HepG2 (cell line): ENCODE measurements around the gene ADAMTS16. TPM values are rescaled to one million over a fixed set of nuclear protein-coding genes. Genes with fewer than 3 reads are reported as not detected.

Experiments
- ATM ChIP-seq: fragments of 450-650 bp; IDR thresholded peaks from 2 replicates; pipeline ENCODE4 v1.7.1; 2017; ENCODE audit warnings: mild to moderate bottlenecking, borderline replicate concordance
- ATRX ChIP-seq: sonication (generic); formaldehyde crosslinking; IDR thresholded peaks from 2 replicates; pipeline ENCODE4 v1.4.0; 2020; ENCODE audit warnings: missing genetic modification reagents, borderline replicate concordance
- CAMTA2 ChIP-seq: sonication (generic); formaldehyde crosslinking; IDR thresholded peaks from 2 replicates; pipeline ENCODE4 v1.4.0; 2020; ENCODE audit warnings: mild to moderate bottlenecking, missing genetic modification reagents, borderline replicate concordance
- E2F5 ChIP-seq: sonication (generic); formaldehyde crosslinking; conservative IDR thresholded peaks from 2 replicates; pipeline ENCODE4 v1.4.0; 2020; ENCODE audit warnings: missing genetic modification reagents
- FOXO4 ChIP-seq: sonication (generic); formaldehyde crosslinking; conservative IDR thresholded peaks from 2 replicates; pipeline ENCODE4 v1.8.1; 2023; ENCODE audit warnings: missing genetic modification reagents
- NRL ChIP-seq: sonication (generic); formaldehyde crosslinking; IDR thresholded peaks from 2 replicates; pipeline ENCODE4 v1.5.0; 2020; ENCODE audit warnings: missing genetic modification reagents, mild to moderate bottlenecking, moderate library complexity, borderline replicate concordance
- PHF8 ChIP-seq: sonication (generic); formaldehyde crosslinking; IDR thresholded peaks from 2 replicates; pipeline ENCODE4 v1.5.0; 2020; ENCODE audit warnings: missing genetic modification reagents
- POLR2A ChIP-seq, 2 experiments: IDR thresholded peaks; 2 replicates each; pipeline ENCODE4 v1.6.1; 2011; ENCODE audit warnings: low read depth in 2 of 2, low read length in 2 of 2, mild to moderate bottlenecking in 1 of 2, moderate library complexity in 1 of 2; ENCODE audit not compliant: insufficient read depth in 1 of 2
- PRDM15 ChIP-seq: sonication (generic); formaldehyde crosslinking; IDR thresholded peaks from 2 replicates; pipeline ENCODE4 v1.4.0; 2020; ENCODE audit warnings: missing genetic modification reagents
- SAP130 ChIP-seq: IDR thresholded peaks from 2 replicates; pipeline ENCODE4 v1.6.1; 2016; ENCODE audit warnings: low read depth
- SRF ChIP-seq: IDR thresholded peaks from 2 replicates; pipeline ENCODE4 v1.6.1; 2011; ENCODE audit warnings: mild to moderate bottlenecking, low read depth, low read length, moderate library complexity
- ZBTB44 ChIP-seq: sonication (generic); formaldehyde crosslinking; IDR thresholded peaks from 2 replicates; pipeline ENCODE4 v1.4.0; 2020; ENCODE audit warnings: missing genetic modification reagents
- ZNF558 ChIP-seq: sonication (generic); formaldehyde crosslinking; IDR thresholded peaks from 2 replicates; pipeline ENCODE4 v1.9.0; 2022; ENCODE audit warnings: mild to moderate bottlenecking, missing genetic modification reagents, borderline replicate concordance
- ZNF644 ChIP-seq: IDR thresholded peaks from 2 replicates; pipeline ENCODE4 v1.6.1; 2016; ENCODE audit warnings: low read depth
- ZNF670 ChIP-seq: sonication (generic); formaldehyde crosslinking; IDR thresholded peaks from 2 replicates; pipeline ENCODE4 v1.8.0; 2022; ENCODE audit warnings: mild to moderate bottlenecking, missing genetic modification reagents, borderline replicate concordance
- ZSCAN22 ChIP-seq: sonication (generic); formaldehyde crosslinking; IDR thresholded peaks from 2 replicates; pipeline ENCODE4 v1.4.0; 2020; ENCODE audit warnings: mild to moderate bottlenecking, missing genetic modification reagents
- ZSCAN31 ChIP-seq: sonication (generic); formaldehyde crosslinking; IDR thresholded peaks from 2 replicates; pipeline ENCODE4 v1.5.0; 2020; ENCODE audit warnings: low read depth, mild to moderate bottlenecking, missing genetic modification reagents
- polyA plus RNA-seq, 8 experiments: library from polyadenylated mRNA; depleted of rRNA in 3 of 8; stranded (reverse) in 7 of 8; unstranded in 1 of 8; fragments of >200 nt; fragmentation: Illumina TruSeq in 4 of 8; extraction: Trizol in 4 of 8; gene quantifications; 2 replicates each; pipeline versions ENCODE4 v1.2.1 to v1.2.3, GENCODE V29; 2011 to 2016; ENCODE audit warnings: low read depth in 4 of 8, missing spikeins in 1 of 8, mixed read lengths in 1 of 8; ENCODE audit not compliant: insufficient read depth in 1 of 8
- total RNA-seq, 5 experiments: library from RNA; depleted of rRNA; stranded (reverse); fragments of >200 nt; fragmentation: Illumina TruSeq; extraction: Trizol; gene quantifications; 2 replicates each; pipeline ENCODE4 v1.2.3, GENCODE V29; 2016; ENCODE audit warnings: low read depth in 1 of 5
- TF ChIP-seq, protein P1 (sequence below): sonication (generic); formaldehyde crosslinking; IDR thresholded peaks from 2 replicates; pipeline ENCODE4 v1.8.1; 2023; ENCODE audit warnings: mild to moderate bottlenecking, moderate library complexity, missing genetic modification reagents
- TF ChIP-seq, protein P2 (sequence below): sonication (generic); formaldehyde crosslinking; conservative IDR thresholded peaks from 2 replicates; pipeline ENCODE4 v1.8.0; 2022; ENCODE audit warnings: low read depth, missing genetic modification reagents

The ADAMTS16 gene
- total and polyA plus RNA-seq, 2 of the 13 experiments (the other 11 are each of a cell fraction or from before 2014, with no cell fraction given), result 0.02 to 0.03 TPM

- TF ChIP-seq PRDM15 (CRISPR knock-in tag) (no peak), NRL (CRISPR knock-in tag) (no peak), E2F5 (CRISPR knock-in tag) (no peak), ZBTB44 (CRISPR knock-in tag) (no peak), SAP130 (CRISPR knock-in tag) (peak; percentile 63), ATRX (no peak), PHF8 (CRISPR knock-in tag) (no peak), SRF (no peak), ZNF558 (CRISPR knock-in tag) (no peak), ZNF670 (CRISPR knock-in tag) (0 out of 2 replicates have a peak, but pooled peaks have one; percentile 24), FOXO4 (no peak), ZSCAN31 (CRISPR knock-in tag) (no peak), CAMTA2 (CRISPR knock-in tag) (no peak), ZSCAN22 (CRISPR knock-in tag) (no peak), ATM (no peak), POLR2A (IDR thresholded peaks at IDR 0.05; ENCODE audit: insufficient read depth in 1 of 2, low read depth in 2 of 2, low read length in 2 of 2) (peak in 1 of 2 experiments; percentile 62; a peak in 1 of 4 replicates), ZNF644 (CRISPR knock-in tag) (peak; percentile 65; the same call in 1 of the 2 replicates)
- TF ChIP-seq, protein P1, sequence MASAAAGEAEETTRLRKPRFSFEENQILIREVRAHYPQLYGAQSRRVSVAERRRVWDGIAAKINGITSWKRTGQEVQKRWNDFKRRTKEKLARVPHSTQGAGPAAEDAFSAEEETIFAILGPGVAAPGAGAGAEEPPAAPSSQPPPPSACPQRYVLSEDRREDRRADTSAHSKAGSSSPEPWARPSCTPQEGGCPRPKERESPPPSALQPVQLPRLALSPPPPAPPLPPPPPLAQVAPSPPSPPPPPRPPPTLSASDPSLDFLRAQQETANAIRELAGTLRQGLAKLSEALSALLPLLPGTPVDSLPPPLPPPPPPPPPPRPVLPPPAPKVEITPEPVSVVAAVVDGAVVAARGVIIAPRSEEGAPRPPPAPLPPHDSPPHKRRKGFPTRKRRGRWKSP, result no peak
- TF ChIP-seq, protein P2, sequence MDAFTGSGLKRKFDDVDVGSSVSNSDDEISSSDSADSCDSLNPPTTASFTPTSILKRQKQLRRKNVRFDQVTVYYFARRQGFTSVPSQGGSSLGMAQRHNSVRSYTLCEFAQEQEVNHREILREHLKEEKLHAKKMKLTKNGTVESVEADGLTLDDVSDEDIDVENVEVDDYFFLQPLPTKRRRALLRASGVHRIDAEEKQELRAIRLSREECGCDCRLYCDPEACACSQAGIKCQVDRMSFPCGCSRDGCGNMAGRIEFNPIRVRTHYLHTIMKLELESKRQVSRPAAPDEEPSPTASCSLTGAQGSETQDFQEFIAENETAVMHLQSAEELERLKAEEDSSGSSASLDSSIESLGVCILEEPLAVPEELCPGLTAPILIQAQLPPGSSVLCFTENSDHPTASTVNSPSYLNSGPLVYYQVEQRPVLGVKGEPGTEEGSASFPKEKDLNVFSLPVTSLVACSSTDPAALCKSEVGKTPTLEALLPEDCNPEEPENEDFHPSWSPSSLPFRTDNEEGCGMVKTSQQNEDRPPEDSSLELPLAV (CRISPR knock-in tag), result no peak
Observed at GRCh38 chr5:5351288-5351979, 211.3 kb downstream of the ADAMTS16 start (continued).
